OCI-LY3 (cell line): ENCODE measurements around the gene CC2D2A.

Experiments used
- H2AFZ ChIP-seq: fragments of 200-600, 300-600 bp; shearing (Covaris generic); 2 replicates; pipeline ENCODE4 v1.6.0; 2014; ENCODE audit warnings: antibody characterized with exemption, low read depth, low read length
- H3K27ac ChIP-seq: fragments of 200-600, 300-600 bp; sonication (generic); 2 replicates; pipeline ENCODE4 v1.5.1; 2014; ENCODE audit warnings: mild to moderate bottlenecking, low read length, moderate library complexity, mixed read lengths
- H3K27me3 ChIP-seq: fragments of 200-600, 300-600 bp; sonication (generic); 2 replicates; pipeline ENCODE4 v1.6.1; 2014; ENCODE audit warnings: low read depth, low read length, mixed read lengths
- H3K36me3 ChIP-seq: fragments of 200-600, 300-600 bp; sonication (generic); replicated peaks from 2 replicates; pipeline ENCODE3; 2014; ENCODE audit warnings: low read depth, low read length, mixed read lengths
- H3K4me1 ChIP-seq: fragments of 300-600, 200-600 bp; sonication (generic); 2 replicates; pipeline ENCODE4 v1.6.1; 2014; ENCODE audit warnings: low read length, mixed read lengths
- H3K4me2 ChIP-seq: fragments of 200-600, 300-600 bp; sonication (generic); 2 replicates; pipeline ENCODE4 v1.6.1; 2014; ENCODE audit warnings: low read length, mixed read lengths
- H3K4me3 ChIP-seq: fragments of 300-600, 200-600 bp; sonication (generic); 2 replicates; pipeline ENCODE4 v1.5.1; 2014; ENCODE audit warnings: antibody characterized with exemption, mild to moderate bottlenecking, low read length, moderate library complexity
- H3K79me2 ChIP-seq: fragments of 300-600, 200-600 bp; shearing (Covaris generic); 2 replicates; pipeline ENCODE4 v1.6.1; 2014; ENCODE audit warnings: mild to moderate bottlenecking, low read length, mixed read lengths
- H3K9ac ChIP-seq: fragments of 300-600, 200-600 bp; shearing (Covaris generic); 2 replicates; pipeline ENCODE4 v1.6.0; 2014; ENCODE audit warnings: mild to moderate bottlenecking, low read length, moderate library complexity
- H3K9me3 ChIP-seq: fragments of 200-600, 300-600 bp; shearing (Covaris generic); 2 replicates; pipeline ENCODE4 v1.6.1; 2014; ENCODE audit warnings: low read length, mixed read lengths; ENCODE audit not compliant: insufficient read depth
- H4K20me1 ChIP-seq: fragments of 200-600, 300-600 bp; sonication (generic); 2 replicates; pipeline ENCODE4 v1.6.1; 2016; ENCODE audit warnings: low read length, mixed read lengths; ENCODE audit not compliant: insufficient read depth
- EZH2phosphoT487 ChIP-seq: fragments of 200-600 bp; shearing (Covaris generic); IDR thresholded peaks from 2 replicates; pipeline ENCODE4 v1.6.1; 2018; ENCODE audit warnings: antibody characterized with exemption, mixed run types, low read depth
- TF ChIP-seq, protein P1 (sequence below): fragments of 200-600, 300-600 bp; sonication (generic); IDR thresholded peaks from 2 replicates; pipeline ENCODE4 v1.5.1; 2014; ENCODE audit warnings: antibody characterized with exemption, low read length, low read depth

The CC2D2A gene

DNA sequence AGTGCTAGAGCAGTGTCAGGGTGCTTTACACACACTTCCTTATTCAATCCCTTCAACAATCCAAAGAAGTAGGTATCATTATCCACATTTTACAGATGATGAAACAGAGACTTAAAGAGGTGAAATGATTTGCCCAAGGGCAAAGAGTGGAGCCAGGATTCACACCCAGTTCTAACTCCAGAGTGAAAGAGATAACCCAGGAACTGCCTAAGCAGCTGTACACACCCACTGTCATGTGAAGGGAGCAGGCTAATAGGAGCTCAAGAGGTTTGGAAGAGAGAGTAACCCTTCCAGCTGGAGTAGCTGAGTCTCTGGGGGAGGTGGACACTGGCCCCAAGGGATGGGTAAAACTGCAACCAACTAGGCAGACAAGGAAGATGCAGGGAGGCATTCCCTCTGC, 92.9 kb downstream of the CC2D2A start:
- Histone ChIP-seq H3K27me3 (no peaks in the 10 kb centered on the region), H3K79me2 (no peaks in the 10 kb centered on the region), H3K9me3 (no peaks in the 10 kb centered on the region), H3K27ac (no peak overlapping the region), H3K4me3 (no peak overlapping the region), H2AFZ (no peak overlapping the region), H3K9ac (no peak overlapping the region), H3K36me3 (no peaks in the 10 kb centered on the region), H3K4me2 (no peak overlapping the region), H3K4me1 (peaks cover 6% of the 10 kb centered on the region), H4K20me1 (no peaks in the 10 kb centered on the region)
- TF ChIP-seq, protein P1, sequence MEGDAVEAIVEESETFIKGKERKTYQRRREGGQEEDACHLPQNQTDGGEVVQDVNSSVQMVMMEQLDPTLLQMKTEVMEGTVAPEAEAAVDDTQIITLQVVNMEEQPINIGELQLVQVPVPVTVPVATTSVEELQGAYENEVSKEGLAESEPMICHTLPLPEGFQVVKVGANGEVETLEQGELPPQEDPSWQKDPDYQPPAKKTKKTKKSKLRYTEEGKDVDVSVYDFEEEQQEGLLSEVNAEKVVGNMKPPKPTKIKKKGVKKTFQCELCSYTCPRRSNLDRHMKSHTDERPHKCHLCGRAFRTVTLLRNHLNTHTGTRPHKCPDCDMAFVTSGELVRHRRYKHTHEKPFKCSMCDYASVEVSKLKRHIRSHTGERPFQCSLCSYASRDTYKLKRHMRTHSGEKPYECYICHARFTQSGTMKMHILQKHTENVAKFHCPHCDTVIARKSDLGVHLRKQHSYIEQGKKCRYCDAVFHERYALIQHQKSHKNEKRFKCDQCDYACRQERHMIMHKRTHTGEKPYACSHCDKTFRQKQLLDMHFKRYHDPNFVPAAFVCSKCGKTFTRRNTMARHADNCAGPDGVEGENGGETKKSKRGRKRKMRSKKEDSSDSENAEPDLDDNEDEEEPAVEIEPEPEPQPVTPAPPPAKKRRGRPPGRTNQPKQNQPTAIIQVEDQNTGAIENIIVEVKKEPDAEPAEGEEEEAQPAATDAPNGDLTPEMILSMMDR, result no peak
- no peak for TF ChIP-seq EZH2phosphoT487

DNA sequence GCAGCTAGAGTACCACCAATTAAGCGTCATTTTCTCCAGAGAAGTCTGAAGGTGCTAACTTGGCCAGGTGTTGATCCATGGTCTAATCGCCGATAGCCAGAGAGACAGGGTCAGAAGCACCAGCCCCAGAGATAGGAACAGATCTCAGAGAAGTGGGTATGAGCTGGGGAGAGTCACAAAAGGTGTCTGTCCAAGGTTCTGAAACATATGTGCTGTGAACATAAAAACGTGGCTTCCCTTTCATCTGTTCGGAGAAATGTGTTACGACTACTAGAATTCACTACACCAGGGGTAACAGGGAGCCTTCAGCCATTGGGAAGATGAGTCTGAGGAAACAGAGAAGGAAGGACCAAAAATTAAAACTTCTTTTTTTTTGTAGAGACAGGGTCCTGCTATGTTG, 94.2 kb downstream of the CC2D2A start:
- Histone ChIP-seq H3K27ac (no peak overlapping the region), H3K9ac (no peak overlapping the region), H3K4me3 (no peak overlapping the region), H3K79me2 (no peaks in the 10 kb centered on the region), H3K4me2 (no peak overlapping the region), H3K36me3 (no peaks in the 10 kb centered on the region), H3K27me3 (no peaks in the 10 kb centered on the region), H2AFZ (no peak overlapping the region), H4K20me1 (no peaks in the 10 kb centered on the region), H3K4me1 (peaks cover 6% of the 10 kb centered on the region), H3K9me3 (no peaks in the 10 kb centered on the region)
- TF ChIP-seq EZH2phosphoT487, result no peak
- TF ChIP-seq, protein P1, result no peak

DNA sequence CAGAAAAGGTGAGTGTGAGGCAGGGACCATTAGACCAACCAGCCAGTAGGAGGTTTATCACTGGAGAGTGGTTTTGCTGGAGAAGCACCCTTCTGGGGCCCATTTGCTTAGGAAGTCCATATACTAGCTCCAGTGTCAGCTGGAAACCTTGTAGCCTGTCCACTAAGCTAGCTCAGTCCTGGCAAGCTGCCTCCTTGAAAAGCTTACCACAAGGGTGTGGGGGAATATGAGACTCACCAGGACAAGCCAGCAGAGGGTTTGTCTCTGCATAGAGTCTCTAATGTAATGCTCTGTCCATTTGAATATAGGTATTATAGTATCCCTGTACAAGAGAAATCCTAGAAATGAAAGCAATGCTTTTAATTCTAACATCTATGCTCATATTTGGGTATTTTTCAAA, 99.1 kb downstream of the CC2D2A start:
- Histone ChIP-seq H3K27me3 (no peaks in the 10 kb centered on the region), H4K20me1 (no peaks in the 10 kb centered on the region), H3K4me2 (no peak overlapping the region), H3K27ac (no peak overlapping the region), H3K4me1 (no peaks in the 10 kb centered on the region), H3K9me3 (no peaks in the 10 kb centered on the region), H3K36me3 (no peaks in the 10 kb centered on the region), H2AFZ (no peak overlapping the region), H3K9ac (no peak overlapping the region), H3K4me3 (no peak overlapping the region), H3K79me2 (no peaks in the 10 kb centered on the region)
- TF ChIP-seq, protein P1, result no peak
- TF ChIP-seq EZH2phosphoT487, result no peak

DNA sequence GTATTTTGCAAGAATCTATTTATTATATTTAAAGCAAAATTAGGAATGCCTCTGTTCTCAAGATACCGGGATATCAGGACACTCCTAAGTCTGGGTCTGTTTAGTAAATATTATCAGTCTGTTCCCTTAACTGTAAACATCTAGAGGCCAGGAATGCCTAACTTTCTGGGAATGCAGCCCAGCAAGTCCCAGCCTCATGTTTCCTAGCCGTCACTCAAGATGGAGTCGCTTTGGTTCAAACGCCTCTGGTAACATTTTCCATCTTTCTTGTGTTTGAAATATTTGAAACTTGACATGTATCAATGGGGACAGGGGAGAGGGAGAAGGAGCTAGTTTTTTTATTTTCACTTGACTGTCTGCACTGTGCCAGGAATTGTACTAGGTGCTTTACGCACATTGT, 100.1 kb downstream of the CC2D2A start:
- H3K4me1 ChIP-seq, result no peaks in the 10 kb centered on the region
- no peaks in the 10 kb centered on the region for H3K9me3 ChIP-seq
- H3K4me2 ChIP-seq, result no peak overlapping the region
- H3K36me3 ChIP-seq, result no peaks in the 10 kb centered on the region
- H3K27me3 ChIP-seq, result no peaks in the 10 kb centered on the region
- H3K79me2 ChIP-seq, result no peaks in the 10 kb centered on the region
- no peak for TF ChIP-seq EZH2phosphoT487
- H2AFZ ChIP-seq, result no peak overlapping the region
- H3K27ac ChIP-seq, result no peak overlapping the region
- no peak overlapping the region for H3K9ac ChIP-seq
- no peaks in the 10 kb centered on the region for H4K20me1 ChIP-seq
- no peak overlapping the region for H3K4me3 ChIP-seq

DNA sequence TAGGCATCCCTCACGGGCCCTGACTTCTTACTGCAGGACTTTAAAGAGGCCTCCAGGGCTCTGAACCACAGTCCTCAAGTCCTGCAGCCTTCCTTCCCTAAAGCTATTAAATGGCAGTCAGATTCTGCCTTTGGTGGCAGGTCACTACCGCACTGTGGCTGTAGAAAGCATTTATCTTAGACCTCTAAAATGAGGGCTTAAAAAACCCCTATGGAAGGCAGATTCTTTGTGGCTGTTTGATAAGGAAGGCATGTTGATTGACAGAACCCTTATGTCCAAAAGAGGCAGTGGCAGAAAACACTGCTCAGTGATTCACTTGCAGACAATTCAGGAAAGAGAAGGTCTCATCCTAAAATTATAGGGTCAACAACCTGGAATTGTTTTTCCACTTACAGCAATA, 106.3 kb downstream of the CC2D2A start:
- Histone ChIP-seq H3K4me2 (no peak overlapping the region), H3K9me3 (no peaks in the 10 kb centered on the region), H3K4me3 (no peak overlapping the region), H4K20me1 (no peaks in the 10 kb centered on the region), H3K79me2 (no peaks in the 10 kb centered on the region), H3K9ac (no peak overlapping the region), H2AFZ (no peak overlapping the region), H3K27ac (no peak overlapping the region), H3K27me3 (no peaks in the 10 kb centered on the region), H3K4me1 (no peaks in the 10 kb centered on the region), H3K36me3 (no peaks in the 10 kb centered on the region)
- TF ChIP-seq EZH2phosphoT487, result no peak
- TF ChIP-seq, protein P1, result no peak
